ENCODE measurements around the gene MYL3.

- TF ChIP-seq EZH2 (IDR thresholded peaks at IDR 0.05; ENCODE audit: insufficient read depth, poor library complexity, severe bottlenecking) (no peak), EZH2phosphoT487 (IDR thresholded peaks at IDR 0.05; ENCODE audit: insufficient read depth, low read depth) (no peak)
Measured at GRCh38 chr3:46875560-46875959, 12.3 kb upstream of the MYL3 start.

Data from GM23248 (cell line).